Activated CD4-positive, alpha-beta T cell treated with anti-CD3 and anti-CD28 coated beads, Interleukin-2, amount 50 U/mL, for 24 hours (primary cell): ENCODE measurements around the gene AGMO.

Experiments used
- DNase-seq, 2 donors: peaks; one replicate each; pipeline ENCODE4 v3.0.0-alpha.2; 2020; ENCODE audit warnings: low read depth in 1 of 2, low spot score in 1 of 2

Gene AGMO

DNA sequence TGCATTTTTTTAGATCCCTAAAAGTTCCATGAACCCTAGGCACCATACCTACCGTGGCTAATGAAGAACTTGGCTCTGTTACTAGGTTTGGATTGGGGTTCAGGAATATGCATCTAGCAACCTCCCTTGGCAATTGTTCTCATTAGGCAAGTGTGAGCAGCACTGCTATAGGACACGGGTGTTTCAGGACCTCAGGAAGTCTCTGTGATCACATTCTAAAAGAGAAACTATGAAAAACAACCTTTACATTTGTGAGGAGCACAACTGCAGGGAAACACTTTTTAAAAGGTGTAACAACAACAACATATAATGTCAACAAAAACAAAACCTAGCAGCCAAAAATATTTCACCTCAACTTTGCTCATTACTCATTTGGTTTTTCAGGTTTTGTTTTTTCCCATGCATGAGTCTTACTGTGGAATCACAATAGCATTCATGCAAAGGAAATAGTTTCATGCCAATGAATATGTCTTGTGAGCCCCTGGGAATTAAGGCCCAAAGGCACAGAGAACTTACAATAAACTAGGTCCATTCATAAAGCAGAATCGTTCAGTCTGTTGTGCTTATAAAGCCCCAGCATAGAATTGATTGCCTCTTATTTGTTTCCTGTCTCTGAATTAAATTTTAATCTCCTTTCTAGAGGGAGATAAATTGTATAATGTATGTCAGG is 403.5 kb downstream of the AGMO start:
- DNase-seq: no peak
